Psoas muscle (tissue), 8 donors: Measurements from ENCODE around the gene S1PR3. TPM values are rescaled to one million over a fixed set of nuclear protein-coding genes. Genes with fewer than 3 reads are reported as not detected.

Source experiments
- ATAC-seq, 4 donors: fragments of 200-7000 bp; cut with Tn5 transposase; one replicate each; pipeline ENCODE4 v1.9.1; 2020; ENCODE audit warnings: moderate library complexity in 3 of 4, mild to moderate bottlenecking in 2 of 4
- DNase-seq, 2 donors: peaks; one replicate each; pipeline ENCODE4 v3.0.0-alpha.2; 2020
- H3K27ac ChIP-seq: fragments of 200-600 bp; one replicate; pipeline ENCODE4 v1.8.0; 2022
- H3K27me3 ChIP-seq, 3 donors: fragments of 200-600 bp in 1 of 3; one replicate each; pipeline versions ENCODE4 v1.6.1 to v1.8.0; 2013 to 2022; ENCODE audit warnings: low read length in 2 of 3, mild to moderate bottlenecking in 2 of 3, moderate library complexity in 1 of 3; ENCODE audit not compliant: insufficient read depth in 3 of 3
- H3K36me3 ChIP-seq, 2 donors: fragments of 200-600 bp in 1 of 2; one replicate each; pipeline versions ENCODE4 v1.6.1 to v1.8.0; 2013 to 2022; ENCODE audit warnings: low read depth in 1 of 2, mild to moderate bottlenecking in 1 of 2, moderate library complexity in 1 of 2; ENCODE audit not compliant: insufficient read depth in 1 of 2
- H3K4me1 ChIP-seq: fragments of 200-600 bp; one replicate; pipeline ENCODE4 v1.8.0; 2022
- H3K4me3 ChIP-seq: fragments of 200-600 bp; one replicate; pipeline ENCODE4 v1.8.0; 2022; ENCODE audit warnings: mild to moderate bottlenecking
- H3K9me3 ChIP-seq: fragments of 200-600 bp; one replicate; pipeline ENCODE4 v1.8.0; 2022
- CTCF ChIP-seq: fragments of 200-600 bp; IDR thresholded peaks from one replicate; pipeline ENCODE4 v1.8.0; 2022; ENCODE audit warnings: antibody characterized with exemption
- WGBS, 3 donors: extraction: QIAGEN DNeasy Blood & Tissue Kit; methylation state at CpG; one replicate each; pipeline versions ENCODE4 v1.1.6 to v1.1.7; 2013; 5-methylcytosine and 5-hydroxymethylcytosine counted together
- intact Hi-C, 2 donors: fragments of 100-400 bp; cut with DNase I; formaldehyde crosslinking; loops; one replicate each; pipeline versions ENCODE4 v1.11.0 to v1.14.2; 2022
- polyA plus RNA-seq, 3 donors: library from polyadenylated mRNA; stranded (reverse); fragments of 200-250 nt; gene quantifications; one replicate each; pipeline ENCODE4 v1.2.3, GENCODE V29; 2013
- total RNA-seq, 4 donors: library from RNA; stranded (reverse); fragmentation: NEBNext Ultra II Directional in 2 of 4; extraction: Animal tissue kit (Norgen Biotek cat#: 25700) in 2 of 4; gene quantifications; one replicate each; pipeline versions ENCODE4 v1.2.1 to v1.2.4, GENCODE V29; 2021 to 2023
- donor health status: healthy with polysubstance abuse.
- donor health status: DM: no; HTN: no; CAD: no; lungs with moderate emphysema.
- donor health status: Bipolar disorder and iron deficiency.
- donor health status: healthy.
- donor health status: DM: yes; HTN: yes; CAD: no.
- donor health status: DM: no; HTN: no; CAD: no.
- donor health status: DM: no; HTN: no; CAD: no.
- donor health status: DM: yes; HTN: yes; CAD: no.

Gene S1PR3
- total and polyA plus RNA-seq, 7 donors: 2.3 to 5.2 (median 4.7) TPM

- intact Hi-C loops: no loop called here
- Histone ChIP-seq H3K9me3 (no peaks in the 10 kb centered on the region), H3K4me3 (no peak overlapping the region), H3K27ac (no peak overlapping the region), H3K27me3 (peaks cover 0 to 6% (median 0%) of the 10 kb centered on the region in 3 donors), H3K36me3 (no peaks in the 10 kb centered on the region), H3K4me1 (no peaks in the 10 kb centered on the region)
- 71 to 80% (median 75%) methylated on average over 9 of the region's 9 CpGs for WGBS, 3 donors
- ATAC-seq (no peak), DNase-seq (no peak)
- TF ChIP-seq CTCF: no peak
Observed at GRCh38 chr9:89006996-89007967, 16.0 kb downstream of the S1PR3 start.

- Histone ChIP-seq H3K27me3 (peaks cover 0 to 3% (median 0%) of the 10 kb centered on the region in 3 donors), H3K27ac (no peak overlapping the region), H3K9me3 (no peaks in the 10 kb centered on the region), H3K36me3 (no peaks in the 10 kb centered on the region), H3K4me1 (no peaks in the 10 kb centered on the region), H3K4me3 (no peak overlapping the region)
- TF ChIP-seq CTCF: no peak
- DNase-seq: no peak
- ATAC-seq: no peak
- WGBS, 3 donors: 80 to 85% (median 84%) methylated on average over 9 of the region's 9 CpGs
- intact Hi-C loops: no loop called here
Observed at GRCh38 chr9:89008055-89008743, 16.9 kb downstream of the S1PR3 start.

GRCh38 chr9:89008744-89009545 is 17.7 kb downstream of the S1PR3 start:
- TF ChIP-seq CTCF: no peak
- DNase-seq: no peak
- Histone ChIP-seq H3K27ac (no peak overlapping the region), H3K4me1 (no peaks in the 10 kb centered on the region), H3K36me3 (no peaks in the 10 kb centered on the region), H3K4me3 (no peak overlapping the region), H3K9me3 (no peaks in the 10 kb centered on the region), H3K27me3 (no peaks in the 10 kb centered on the region)
- 81 to 87% (median 84%) methylated on average over 12 of the region's 12 CpGs for WGBS, 3 donors
- intact Hi-C loops: no loop called here
- no peak for ATAC-seq

- DNase-seq (no peak), ATAC-seq (no peak)
- 91 to 96% (median 93%) methylated on average over 9 of the region's 9 CpGs for WGBS, 3 donors
- Histone ChIP-seq H3K36me3 (no peaks in the 10 kb centered on the region), H3K9me3 (no peaks in the 10 kb centered on the region), H3K4me3 (no peak overlapping the region), H3K27ac (no peak overlapping the region), H3K27me3 (no peaks in the 10 kb centered on the region), H3K4me1 (no peaks in the 10 kb centered on the region)
- intact Hi-C loops: no loop called here
- TF ChIP-seq CTCF: no peak
Observed at GRCh38 chr9:89009546-89009840, 18.2 kb downstream of the S1PR3 start.
